ENCODE results near the gene CCDC186. TPM values are rescaled to one million over a fixed set of nuclear protein-coding genes. Genes with fewer than 3 reads are reported as not detected.

Gene CCDC186
- total and polyA plus RNA-seq, 2 of the 13 experiments (the other 11 are each of a cell fraction or from before 2014, with no cell fraction given): 4.2 to 11.8 TPM

- no peak for TF ChIP-seq ZNF614 (CRISPR knock-in tag; IDR thresholded peaks at IDR 0.05; ENCODE audit: borderline replicate concordance)
- TF ChIP-seq TRIM24 (CRISPR knock-in tag; IDR thresholded peaks at IDR 0.05): no peak
- no peak for TF ChIP-seq ZNF678 (CRISPR knock-in tag; IDR thresholded peaks at IDR 0.05)
- peak; percentile 85 for TF ChIP-seq MNT (IDR thresholded peaks at IDR 0.05)
- TF ChIP-seq USF2 (IDR thresholded peaks at IDR 0.05; ENCODE audit: low read depth, low read length): no peak
- peak; percentile 20; the same call in 1 of the 2 replicates for TF ChIP-seq USF2 (CRISPR knock-in tag; IDR thresholded peaks at IDR 0.05; ENCODE audit: borderline replicate concordance)
- no peak for TF ChIP-seq NCOA5 (CRISPR knock-in tag; IDR thresholded peaks at IDR 0.05)
- TF ChIP-seq ZFP41 (CRISPR knock-in tag; IDR thresholded peaks at IDR 0.05; ENCODE audit: borderline replicate concordance): no peak
- TF ChIP-seq NFYC (CRISPR knock-in tag; IDR thresholded peaks at IDR 0.05): peak; percentile 50; the same call in 1 of the 2 replicates
- no peak for TF ChIP-seq ZHX1 (CRISPR knock-in tag; IDR thresholded peaks at IDR 0.05; ENCODE audit: low read depth)
- TF ChIP-seq ZSCAN25 (CRISPR knock-in tag; IDR thresholded peaks at IDR 0.05): no peak
These were observed 91.0 kb downstream of the CCDC186 start (continued) for GRCh38 chr10:114083040-114083439.

Data from HepG2 (cell line).